ENCODE data around the gene PTPN23. TPM values are rescaled to one million over a fixed set of nuclear protein-coding genes. Genes with fewer than 3 reads are reported as not detected.

The PTPN23 gene
- total and polyA plus RNA-seq, 11 donors = 11.0 to 30.3 (median 17.4) TPM

GRCh38 chr3:47409688-47410416, 29.0 kb downstream of the PTPN23 start:
- TF ChIP-seq CTCF (IDR thresholded peaks at IDR 0.05) = no peak
- TF ChIP-seq POLR2A (IDR thresholded peaks at IDR 0.05) = no peak
- H3K4me3 ChIP-seq = no peak overlapping the region
- peaks cover 0 to 90% (median 82%) of the 10 kb centered on the region in 9 donors for H3K36me3 ChIP-seq
- H3K27ac ChIP-seq = no peak overlapping the region
- intact Hi-C loops (cut with DNase I) = no loop called here
- WGBS, 4 donors = 87 to 94% (median 91%) methylated on average over 16 to 26 of the region's 26 CpGs
- DNase-seq = no peak
- H3K27me3 ChIP-seq = no peaks in the 10 kb centered on the region
- peaks cover 0 to 14% (median 9%) of the 10 kb centered on the region in 12 donors for H3K4me1 ChIP-seq
- ATAC-seq = no peak
- no peaks in the 10 kb centered on the region for H3K9me3 ChIP-seq

GRCh38 chr3:47410417-47410720, 29.5 kb downstream of the PTPN23 start:
- TF ChIP-seq CTCF (IDR thresholded peaks at IDR 0.05) = no peak
- no peak for TF ChIP-seq POLR2A (IDR thresholded peaks at IDR 0.05)
- ATAC-seq (no peak), DNase-seq (no peak)
- peaks cover 0 to 95% (median 86%) of the 10 kb centered on the region in 9 donors for H3K36me3 ChIP-seq
- no peaks in the 10 kb centered on the region for H3K27me3 ChIP-seq
- intact Hi-C loops (cut with DNase I) = no loop called here
- 71 to 79% (median 75%) methylated on average over 9 to 10 of the region's 10 CpGs for WGBS, 4 donors
- no peak overlapping the region for H3K4me3 ChIP-seq
- no peak overlapping the region for H3K27ac ChIP-seq
- H3K9me3 ChIP-seq = no peaks in the 10 kb centered on the region
- peaks cover 0 to 9% (median 4%) of the 10 kb centered on the region in 12 donors for H3K4me1 ChIP-seq

GRCh38 chr3:47410801-47411646, 30.2 kb downstream of the PTPN23 start:
- WGBS, 4 donors = 90 to 95% (median 94%) methylated on average over 21 to 30 of the region's 30 CpGs
- DNase-seq (no peak), ATAC-seq (no peak)
- TF ChIP-seq CTCF (IDR thresholded peaks at IDR 0.05) (no peak), POLR2A (IDR thresholded peaks at IDR 0.05) (no peak)
- H3K4me3 ChIP-seq = no peak overlapping the region
- H3K36me3 ChIP-seq = peaks cover 0 to 98% (median 92%) of the 10 kb centered on the region in 9 donors
- H3K4me1 ChIP-seq = peaks cover 0 to 2% (median 0%) of the 10 kb centered on the region in 12 donors
- H3K27me3 ChIP-seq = no peaks in the 10 kb centered on the region
- H3K27ac ChIP-seq = no peak overlapping the region
- H3K9me3 ChIP-seq = no peaks in the 10 kb centered on the region
- intact Hi-C loops (cut with DNase I) = no loop called here

- TF ChIP-seq CTCF (IDR thresholded peaks at IDR 0.05) (no peak), POLR2A (IDR thresholded peaks at IDR 0.05) (no peak)
- Histone ChIP-seq H3K36me3 (peaks cover 0 to 95% (median 87%) of the 10 kb centered on the region in 9 donors), H3K4me1 (no peaks in the 10 kb centered on the region), H3K9me3 (no peaks in the 10 kb centered on the region), H3K27ac (no peak overlapping the region), H3K4me3 (no peak overlapping the region), H3K27me3 (no peaks in the 10 kb centered on the region)
- intact Hi-C loops (cut with DNase I) = no loop called here
- ATAC-seq (no peak), DNase-seq (no peak)
- WGBS, 4 donors = 89 to 92% (median 90%) methylated on average over 14 to 24 of the region's 24 CpGs
Observed at GRCh38 chr3:47411696-47412452, 31.1 kb downstream of the PTPN23 start.

Data from heart left ventricle (tissue), 16 donors.